OCI-LY1 (cell line): ENCODE results near the gene PABPC3.

ENCODE experiments used
- CTCF ChIP-seq: fragments of 200-600 bp; sonication (generic), shearing (Covaris generic); IDR thresholded peaks from 2 replicates; pipeline ENCODE4 v1.5.1; 2017; ENCODE audit warnings: mild to moderate bottlenecking, antibody characterized with exemption, low read length, moderate library complexity, mixed read lengths
- EZH2 ChIP-seq: fragments of 200-600 bp; sonication (generic), shearing (Covaris generic); IDR thresholded peaks from 2 replicates; pipeline ENCODE4 v1.8.0; 2017; ENCODE audit warnings: borderline replicate concordance, mixed run types, mild to moderate bottlenecking, antibody characterized with exemption, low read length, moderate library complexity, mixed read lengths

DNA sequence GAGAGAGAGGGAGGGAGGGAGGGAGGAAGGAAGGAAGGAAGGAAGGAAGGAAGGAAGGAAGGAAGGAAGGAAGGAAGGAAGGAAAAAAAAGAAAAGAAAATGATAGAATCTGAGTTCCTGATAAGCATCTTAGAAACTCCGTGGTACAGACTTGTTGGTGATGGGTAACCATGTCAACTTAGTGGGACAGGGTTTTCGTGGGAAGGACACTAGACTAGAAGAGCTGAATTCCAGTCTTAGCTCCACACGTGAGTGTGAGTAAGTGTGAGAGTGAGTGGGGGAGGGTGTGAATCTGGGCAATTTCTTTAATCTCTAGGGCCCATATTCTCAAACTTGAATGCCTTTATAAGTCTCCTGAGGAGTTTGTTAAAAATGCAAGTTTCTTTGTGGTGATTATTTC lies 35.0 kb downstream of the PABPC3 start:
- no peak for TF ChIP-seq EZH2
- TF ChIP-seq CTCF, result no peak
